HG03135 (cell line): Measurements from ENCODE around the gene SCN7A.
"Not testable (repeated sequence)": the region's sequence is repeated elsewhere in the genome, so short reads cannot be mapped to it uniquely, and the experiment has no call there.

Source experiments
- ATAC-seq: cut with Tn5 transposase; IDR thresholded peaks from one replicate; pipeline ENCODE4 v1.9.1; 2021; ENCODE audit warnings: mild to moderate bottlenecking, moderate library complexity; ENCODE audit not compliant: unreplicated experiment

The SCN7A gene

DNA sequence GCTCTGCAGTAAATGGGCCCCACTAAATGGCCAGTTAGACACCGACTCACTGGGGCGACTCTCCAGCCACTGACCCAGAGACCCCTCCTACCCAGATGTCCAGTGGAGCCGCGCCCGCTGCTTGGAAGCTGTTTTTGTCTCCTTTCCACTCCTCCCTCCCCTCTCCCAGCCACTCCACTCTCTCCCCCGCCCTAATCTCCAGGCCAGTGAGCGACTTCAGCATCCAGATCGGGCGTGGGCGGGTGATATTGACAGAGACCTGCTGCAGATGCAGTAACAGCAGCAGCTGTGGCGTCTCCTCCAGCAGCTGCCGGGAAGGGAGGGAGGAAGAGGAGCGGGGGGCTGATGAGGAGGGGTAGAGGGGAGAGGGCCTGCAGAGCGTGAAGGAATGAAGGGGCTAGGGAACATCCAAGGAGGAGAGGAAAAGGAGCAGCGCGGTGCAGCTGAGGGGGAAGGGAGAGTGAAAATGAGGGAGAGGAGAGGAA lies at the start of gene SCN7A:
TSS of gene SCN7A (minus strand) at position 110 of the 485 bp plus-strand sequence. CDS start 16,553 bp downstream, outside the sequence.
- no peak for ATAC-seq

DNA sequence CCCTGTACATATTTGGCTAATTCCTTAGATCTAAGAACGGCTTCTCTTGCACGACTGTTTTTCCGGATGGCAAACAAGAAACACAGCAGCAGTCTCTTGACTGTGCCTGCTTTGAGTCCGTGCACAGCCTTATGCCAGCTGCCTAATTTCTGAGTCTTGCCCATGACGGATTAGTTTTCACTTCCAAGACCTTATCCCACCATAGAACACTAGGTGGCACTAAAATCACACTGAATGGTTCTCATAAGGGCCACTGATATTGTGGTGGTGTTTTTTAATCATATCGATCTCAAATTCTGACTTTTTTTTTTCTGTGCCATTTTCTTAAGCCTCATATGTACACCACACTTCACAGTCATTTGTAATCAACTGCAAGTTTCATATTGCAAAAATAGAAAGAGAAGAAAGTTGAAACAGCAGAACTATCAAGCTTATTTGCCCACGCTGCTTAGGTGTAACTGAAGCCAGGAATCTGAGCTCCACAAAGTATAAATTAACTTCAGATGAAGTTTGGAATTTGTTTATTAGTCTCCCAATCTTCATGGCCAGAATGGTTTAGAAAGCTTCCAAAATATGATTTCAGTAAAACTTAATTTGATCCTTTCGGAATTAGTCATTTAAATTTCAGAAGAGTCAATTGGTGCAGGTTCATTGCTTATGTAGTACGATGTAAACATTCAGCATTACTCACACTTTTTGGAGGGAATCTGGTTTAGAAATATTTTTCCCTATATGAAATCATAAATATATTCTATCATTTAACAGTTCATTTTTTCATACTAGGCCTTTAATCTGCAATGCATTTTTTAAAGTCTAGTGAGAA lies 45.5 kb upstream of the SCN7A start:
- peak; percentile 96 for ATAC-seq

DNA sequence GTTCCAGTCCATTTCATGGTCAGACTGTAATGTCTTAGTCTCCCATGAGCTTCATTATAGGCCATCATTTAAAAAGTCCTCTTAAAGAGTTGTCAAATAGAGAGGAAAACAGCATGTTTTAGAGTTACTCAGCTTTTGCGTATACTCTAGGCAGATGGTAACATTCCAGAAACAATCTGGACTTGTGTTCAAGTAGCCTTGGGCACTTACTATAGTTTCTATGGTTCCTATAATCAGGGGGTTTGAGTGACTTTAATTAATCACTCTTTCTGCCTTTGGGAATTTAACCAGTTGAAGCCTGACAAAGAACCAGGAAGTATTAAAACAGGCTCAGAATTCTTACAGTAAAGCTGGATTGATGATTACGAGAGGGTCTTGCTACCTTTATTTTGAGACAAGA lies 42.1 kb upstream of the SCN7A start:
- ATAC-seq: no peak

GRCh38 chr2:166521155-166521554 lies 27.1 kb upstream of the SCN7A start:
- no peak for ATAC-seq

GRCh38 chr2:166520604-166521003 lies 26.6 kb upstream of the SCN7A start:
- ATAC-seq: no peak

DNA sequence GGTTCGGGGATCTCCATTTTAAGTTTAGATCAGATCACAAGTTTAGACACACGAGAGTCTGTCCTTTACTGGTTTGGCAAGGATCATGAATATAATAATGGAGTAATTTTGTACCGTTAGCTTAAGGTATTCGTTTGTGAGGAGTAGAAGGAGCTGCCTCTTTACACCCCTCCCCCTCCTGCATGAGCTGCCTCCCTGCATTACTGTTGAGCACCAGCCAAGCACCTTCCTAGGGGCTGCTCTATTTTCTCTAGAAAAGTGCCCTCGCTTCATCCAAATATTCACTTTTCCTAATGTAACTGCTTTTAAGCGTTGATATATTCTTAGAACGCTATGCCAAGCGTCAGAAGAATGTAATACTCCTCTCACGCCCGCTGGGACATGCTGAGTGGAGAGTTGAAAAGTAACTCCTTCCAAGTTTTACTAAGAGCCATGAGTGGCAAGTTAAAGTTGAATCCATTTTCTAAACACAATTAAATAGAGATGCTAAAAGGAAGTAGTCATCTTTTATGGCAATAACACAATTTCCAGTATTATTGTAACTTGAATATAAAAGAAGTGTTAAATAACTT lies 25.4 kb upstream of the SCN7A start:
- no peak for ATAC-seq

DNA sequence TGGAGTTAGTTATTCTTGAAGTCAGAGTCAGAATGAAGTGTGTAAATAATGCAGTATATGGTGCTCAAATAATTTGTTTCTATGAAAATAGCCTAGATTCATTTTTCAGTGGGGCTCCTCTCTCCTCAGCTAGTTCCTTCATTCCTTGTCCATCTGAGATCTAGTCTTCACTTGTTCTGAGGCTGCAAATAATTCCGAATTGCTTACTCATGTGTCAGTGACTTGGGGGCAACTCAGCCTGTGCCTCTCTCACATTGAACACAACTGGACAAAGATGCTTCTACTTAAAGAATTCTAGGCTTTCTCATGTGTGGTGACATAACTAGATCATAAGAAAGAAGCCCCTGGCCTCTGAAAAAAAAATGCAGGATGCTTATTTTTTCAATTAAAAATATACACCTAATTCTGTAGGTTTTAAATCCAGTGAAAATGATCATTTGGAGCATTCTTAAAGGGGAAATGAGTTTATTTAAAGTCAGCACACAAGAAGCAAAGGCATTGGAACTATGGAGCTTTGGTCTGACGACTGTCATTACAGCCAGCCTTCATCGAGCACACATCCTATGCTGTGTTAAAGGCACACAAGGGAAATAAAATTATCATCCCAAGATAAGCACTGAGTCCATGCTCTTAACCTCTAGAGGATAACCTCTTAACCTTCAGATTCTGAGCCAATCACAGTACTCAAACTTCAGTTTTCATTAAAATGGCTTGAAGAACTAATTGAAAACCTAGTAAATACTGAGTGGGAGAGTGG lies 24.8 kb upstream of the SCN7A start:
- ATAC-seq: no peak

GRCh38 chr2:166517533-166518061 lies 23.5 kb upstream of the SCN7A start:
- no peak for ATAC-seq

- no peak for ATAC-seq
Measured at GRCh38 chr2:166516712-166517303, 22.8 kb upstream of the SCN7A start.

DNA sequence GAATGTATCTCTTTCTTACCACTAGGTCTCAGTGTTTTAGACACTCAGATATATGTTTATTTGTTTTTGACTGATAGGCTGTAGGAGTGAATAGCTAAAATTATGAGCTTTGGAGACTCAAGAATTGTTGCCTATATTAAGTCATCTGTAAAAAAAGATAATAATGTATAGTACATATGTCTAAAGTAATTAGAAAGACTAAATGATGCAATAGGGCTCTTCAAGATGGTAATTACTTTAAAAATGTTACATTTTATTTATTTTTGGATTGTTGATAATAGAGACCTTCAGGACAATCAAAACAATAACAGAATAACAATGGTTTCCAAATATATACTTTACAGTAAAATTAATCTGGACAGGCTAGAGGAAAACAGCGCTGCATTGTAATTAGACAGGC lies 19.9 kb upstream of the SCN7A start:
- ATAC-seq: no peak

DNA sequence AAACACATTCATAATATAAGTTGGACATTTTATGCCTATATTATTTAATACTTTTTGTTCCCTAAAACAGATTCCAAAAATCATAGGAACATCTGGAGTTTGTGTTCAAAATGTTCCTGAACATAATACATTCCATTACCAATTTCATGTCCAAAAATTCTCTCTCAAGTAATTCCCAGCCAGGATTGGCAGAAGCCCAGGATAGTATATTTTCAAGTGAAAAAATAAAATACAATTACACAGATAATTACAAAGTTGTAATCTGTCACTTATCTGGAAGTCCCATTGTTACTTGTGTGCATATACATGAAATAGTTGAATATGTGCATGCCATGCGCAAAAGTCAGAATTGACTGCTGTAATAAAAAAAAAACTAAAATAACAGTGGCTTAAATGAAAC lies 5.2 kb upstream of the SCN7A start:
- no peak for ATAC-seq

DNA sequence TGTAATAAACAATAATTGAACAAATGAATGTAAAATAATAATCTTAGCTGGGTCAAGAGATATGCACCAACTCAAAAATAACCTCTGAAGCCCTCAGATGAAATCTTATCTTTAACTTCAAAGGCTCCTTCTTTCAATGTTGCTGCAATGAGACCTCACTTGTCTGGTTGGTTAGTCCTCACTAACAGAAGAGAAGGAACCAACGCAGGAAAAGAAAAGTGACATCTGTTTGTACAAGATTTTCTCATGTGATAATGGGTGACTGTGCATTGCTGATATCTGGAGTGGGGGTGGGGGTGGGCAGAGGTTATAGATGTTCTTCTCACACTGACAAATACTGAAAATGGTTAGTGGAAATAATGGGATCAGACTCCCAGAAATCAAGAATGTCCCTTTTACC lies 2.6 kb downstream of the SCN7A start:
- no peak for ATAC-seq

DNA sequence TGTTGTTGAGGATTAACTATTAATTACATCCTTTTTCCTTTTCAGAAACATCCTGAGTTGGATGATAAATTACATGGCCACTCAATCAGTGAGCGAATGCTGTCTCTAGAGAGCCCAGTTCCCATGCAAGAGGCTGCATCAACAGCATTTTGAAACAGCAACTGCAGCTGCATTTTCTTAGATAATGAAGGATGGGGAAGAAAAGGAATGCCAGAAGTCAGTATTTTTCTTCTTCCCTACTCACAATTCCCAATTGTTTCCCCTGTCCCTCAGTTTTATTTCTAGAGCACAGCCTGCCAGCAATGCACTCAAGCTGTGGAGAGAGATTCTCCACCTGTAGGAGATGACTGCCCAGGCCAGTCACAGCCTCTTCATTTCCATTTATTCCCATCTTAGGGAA lies 6.9 kb downstream of the SCN7A start:
- ATAC-seq: no peak

GRCh38 chr2:166485558-166486178 lies 8.4 kb downstream of the SCN7A start:
- no peak for ATAC-seq

GRCh38 chr2:166472332-166472731 lies 21.7 kb downstream of the SCN7A start:
- ATAC-seq: no peak

- no peak for ATAC-seq
Measured at GRCh38 chr2:166468124-166469024, 25.7 kb downstream of the SCN7A start.

DNA sequence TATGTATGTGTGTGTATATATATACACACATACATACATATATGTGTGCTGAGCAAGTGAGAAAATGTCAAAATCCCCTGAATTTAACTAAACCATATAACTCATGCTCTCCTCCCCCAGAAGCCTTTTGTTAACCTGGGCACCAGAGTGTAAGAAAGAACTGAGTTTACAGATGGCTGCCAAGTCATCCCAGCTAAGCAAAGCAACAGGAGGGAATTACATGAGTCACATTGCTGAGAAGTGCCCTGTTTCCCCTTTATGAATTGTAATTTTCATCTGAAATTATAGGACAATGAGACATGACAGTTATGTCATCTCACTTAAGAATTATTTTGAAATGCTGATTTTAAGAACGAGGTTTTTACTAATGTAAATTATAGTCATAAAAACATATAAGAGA lies 29.9 kb downstream of the SCN7A start:
- ATAC-seq: no peak

DNA sequence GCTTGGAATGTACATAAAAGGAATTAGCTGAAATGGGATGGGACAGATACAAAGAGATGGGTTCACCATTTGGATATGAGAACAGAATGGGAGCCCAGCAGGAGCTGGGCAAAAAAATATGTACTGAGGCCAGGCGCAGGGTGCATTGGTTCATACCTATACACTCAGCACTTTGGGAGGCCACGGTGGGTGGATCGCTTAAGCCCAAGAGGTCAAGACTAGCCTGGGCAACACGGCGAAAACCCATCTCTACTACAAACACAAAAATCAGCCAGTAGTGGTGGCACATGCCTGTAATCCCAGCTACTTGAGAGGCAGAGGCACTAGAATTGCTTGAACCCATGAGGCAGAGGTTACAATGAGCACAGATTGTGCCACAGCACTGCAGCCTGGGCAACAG lies 30.4 kb downstream of the SCN7A start:
- ATAC-seq: no peak

- no peak for ATAC-seq
Measured at GRCh38 chr2:166458674-166459073, 35.4 kb downstream of the SCN7A start.

GRCh38 chr2:166455823-166456222 lies 38.2 kb downstream of the SCN7A start:
- not testable (repeated sequence) for ATAC-seq
